ENCODE results near the gene KCNN1.

- TF ChIP-seq POLR2A (IDR thresholded peaks at IDR 0.05) (no peak), CTCF (IDR thresholded peaks at IDR 0.05) (no peak)
Observed at GRCh38 chr19:17957149-17957849, 9.6 kb upstream of the KCNN1 start.

Measured in testis (tissue), 2 donors.